Body of pancreas (tissue), 4 donors: ENCODE data around the gene SPATA16. TPM values are rescaled to one million over a fixed set of nuclear protein-coding genes. Genes with fewer than 3 reads are reported as not detected.

Source experiments
- ATAC-seq: fragments of 150-250 bp; one replicate; pipeline ENCODE4 v1.9.1; 2016
- DNase-seq, 4 donors: peaks; one replicate each; pipeline ENCODE4 v3.0.0-alpha.2; 2019
- H3K27ac ChIP-seq, 4 donors: fragments of 200-600 bp; sonication (generic); 1 replicate in 3 of 4; 2 replicates in 1 of 4; pipeline versions ENCODE4 v1.5.1 to v1.6.1; 2016 to 2019; ENCODE audit warnings: mild to moderate bottlenecking in 1 of 4, mixed read lengths in 1 of 4, moderate library complexity in 1 of 4
- H3K27me3 ChIP-seq, 2 donors: fragments of 200-600 bp; sonication (generic); one replicate each; pipeline ENCODE4 v1.6.0; 2016; ENCODE audit warnings: mild to moderate bottlenecking in 1 of 2
- H3K36me3 ChIP-seq, 2 donors: fragments of 200-600 bp; sonication (generic); replicated peaks in 1 of 2; 2 replicates each; pipeline ENCODE4 v1.5.1; 2016; ENCODE audit warnings: low read depth in 2 of 2; ENCODE audit not compliant: insufficient read depth in 1 of 2
- H3K4me1 ChIP-seq: fragments of 200-600 bp; sonication (generic); one replicate; pipeline ENCODE4 v1.6.0; 2016
- H3K4me3 ChIP-seq, 2 donors: fragments of 200-600 bp; sonication (generic); 1 replicate in 1 of 2; 2 replicates in 1 of 2; pipeline ENCODE4 v1.5.1; 2016 to 2019
- H3K9me3 ChIP-seq, 3 donors: fragments of 200-600 bp; sonication (generic); 1 replicate in 2 of 3; 2 replicates in 1 of 3; pipeline ENCODE4 v1.5.1; 2016
- POLR2A ChIP-seq, 3 donors: fragments of 450-650 bp; IDR thresholded peaks; one replicate each; pipeline ENCODE4 v1.6.1; 2016; ENCODE audit warnings: antibody characterized with exemption in 3 of 3, mild to moderate bottlenecking in 2 of 3
- WGBS, 2 donors: methylation state at CpG; one replicate each; pipeline ENCODE4 v1.1.5; 2017; 5-methylcytosine and 5-hydroxymethylcytosine counted together
- intact Hi-C: fragments of 100-400 bp; cut with DNase I; formaldehyde crosslinking; loops from one replicate; pipeline ENCODE4 v1.15.1; 2023
- total RNA-seq, 2 donors: library from RNA; depleted of rRNA; stranded (reverse); fragments of >200 nt; gene quantifications; one replicate each; pipeline ENCODE4 v1.1.0, GENCODE V29; 2016
- TF ChIP-seq, protein P1 (sequence below), 7 experiments: fragments of 450-650 bp in 4 of 7; fragments of 200-600 bp in 3 of 7; sonication (generic) in 3 of 7; IDR thresholded peaks; one replicate each; pipeline ENCODE4 v1.5.1; 2016 to 2019; ENCODE audit warnings: antibody characterized with exemption in 7 of 7

Gene SPATA16
- total RNA-seq, 2 donors from 2014 or later = not detected

DNA sequence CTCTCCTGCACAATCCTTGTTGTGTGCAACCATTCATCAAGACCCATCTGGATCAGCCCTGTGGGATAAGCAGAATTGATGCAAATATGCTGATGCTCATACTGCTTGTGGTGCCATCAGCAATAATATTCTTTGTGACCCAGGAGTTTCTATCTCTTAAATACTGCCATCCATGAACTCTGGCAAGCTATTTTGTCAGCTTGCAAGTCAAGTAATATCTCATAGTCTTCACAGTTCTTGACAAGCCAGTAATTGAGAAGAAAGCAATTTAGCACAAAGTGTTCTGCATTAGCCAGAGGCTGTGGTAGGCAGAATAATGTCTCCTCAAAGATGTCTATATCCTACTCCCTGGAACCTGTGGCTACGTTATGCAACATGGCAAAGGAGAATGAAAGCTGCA lies 49.0 kb downstream of the SPATA16 start:
- intact Hi-C loops = no loop called here
- Histone ChIP-seq H3K36me3 (no peaks in the 10 kb centered on the region), H3K4me3 (no peak overlapping the region), H3K27ac (no peak overlapping the region), H3K4me1 (no peaks in the 10 kb centered on the region), H3K27me3 (no peaks in the 10 kb centered on the region), H3K9me3 (no peaks in the 10 kb centered on the region)
- TF ChIP-seq, protein P1, sequence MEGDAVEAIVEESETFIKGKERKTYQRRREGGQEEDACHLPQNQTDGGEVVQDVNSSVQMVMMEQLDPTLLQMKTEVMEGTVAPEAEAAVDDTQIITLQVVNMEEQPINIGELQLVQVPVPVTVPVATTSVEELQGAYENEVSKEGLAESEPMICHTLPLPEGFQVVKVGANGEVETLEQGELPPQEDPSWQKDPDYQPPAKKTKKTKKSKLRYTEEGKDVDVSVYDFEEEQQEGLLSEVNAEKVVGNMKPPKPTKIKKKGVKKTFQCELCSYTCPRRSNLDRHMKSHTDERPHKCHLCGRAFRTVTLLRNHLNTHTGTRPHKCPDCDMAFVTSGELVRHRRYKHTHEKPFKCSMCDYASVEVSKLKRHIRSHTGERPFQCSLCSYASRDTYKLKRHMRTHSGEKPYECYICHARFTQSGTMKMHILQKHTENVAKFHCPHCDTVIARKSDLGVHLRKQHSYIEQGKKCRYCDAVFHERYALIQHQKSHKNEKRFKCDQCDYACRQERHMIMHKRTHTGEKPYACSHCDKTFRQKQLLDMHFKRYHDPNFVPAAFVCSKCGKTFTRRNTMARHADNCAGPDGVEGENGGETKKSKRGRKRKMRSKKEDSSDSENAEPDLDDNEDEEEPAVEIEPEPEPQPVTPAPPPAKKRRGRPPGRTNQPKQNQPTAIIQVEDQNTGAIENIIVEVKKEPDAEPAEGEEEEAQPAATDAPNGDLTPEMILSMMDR (IDR thresholded peaks at IDR 0.05) = no peak
- no peak for TF ChIP-seq POLR2A (IDR thresholded peaks at IDR 0.05)
- no peak for ATAC-seq
- WGBS, 2 donors = 47 to 58% methylated on average over 1 of the region's 1 CpG
- DNase-seq = no peak

- no peak for ATAC-seq
- Histone ChIP-seq H3K4me3 (no peak overlapping the region), H3K27ac (no peak overlapping the region), H3K36me3 (no peaks in the 10 kb centered on the region), H3K9me3 (no peaks in the 10 kb centered on the region), H3K4me1 (no peaks in the 10 kb centered on the region), H3K27me3 (no peaks in the 10 kb centered on the region)
- no peak for DNase-seq
- TF ChIP-seq, protein P1 (IDR thresholded peaks at IDR 0.05) = no peak
- no peak for TF ChIP-seq POLR2A (IDR thresholded peaks at IDR 0.05)
- intact Hi-C loops = no loop called here
- 64 to 85% methylated on average over 3 of the region's 3 CpGs for WGBS, 2 donors
Measured at GRCh38 chr3:173090492-173090891, 50.5 kb downstream of the SPATA16 start.

GRCh38 chr3:173089283-173089682 lies 51.8 kb downstream of the SPATA16 start:
- Histone ChIP-seq H3K27me3 (no peaks in the 10 kb centered on the region), H3K4me3 (no peak overlapping the region), H3K9me3 (no peaks in the 10 kb centered on the region), H3K4me1 (no peaks in the 10 kb centered on the region), H3K27ac (no peak overlapping the region), H3K36me3 (no peaks in the 10 kb centered on the region)
- TF ChIP-seq, protein P1 (IDR thresholded peaks at IDR 0.05) = no peak
- TF ChIP-seq POLR2A (IDR thresholded peaks at IDR 0.05) = no peak
- DNase-seq (no peak), ATAC-seq (no peak)
- intact Hi-C loops = no loop called here
- 39 to 41% methylated on average over 6 of the region's 6 CpGs for WGBS, 2 donors

GRCh38 chr3:173078525-173078924 lies 62.5 kb downstream of the SPATA16 start:
- 52 to 53% methylated on average over 4 of the region's 4 CpGs for WGBS, 2 donors
- H3K9me3 ChIP-seq = no peaks in the 10 kb centered on the region
- no peak overlapping the region for H3K27ac ChIP-seq
- H3K36me3 ChIP-seq = no peaks in the 10 kb centered on the region
- TF ChIP-seq POLR2A (IDR thresholded peaks at IDR 0.05) = no peak
- TF ChIP-seq, protein P1 (IDR thresholded peaks at IDR 0.05) = no peak
- intact Hi-C loops = no loop called here
- no peak overlapping the region for H3K4me3 ChIP-seq
- H3K4me1 ChIP-seq = no peaks in the 10 kb centered on the region
- H3K27me3 ChIP-seq = no peaks in the 10 kb centered on the region
- ATAC-seq = no peak
- no peak for DNase-seq
